ENCODE results near the gene RAB25. TPM values are rescaled to one million over a fixed set of nuclear protein-coding genes. Genes with fewer than 3 reads are reported as not detected.
"Not testable (repeated sequence)": the region's sequence is repeated elsewhere in the genome, so short reads cannot be mapped to it uniquely, and the experiment has no call there.

The RAB25 gene
- polyA plus RNA-seq, 1 experiment: not detected

DNA sequence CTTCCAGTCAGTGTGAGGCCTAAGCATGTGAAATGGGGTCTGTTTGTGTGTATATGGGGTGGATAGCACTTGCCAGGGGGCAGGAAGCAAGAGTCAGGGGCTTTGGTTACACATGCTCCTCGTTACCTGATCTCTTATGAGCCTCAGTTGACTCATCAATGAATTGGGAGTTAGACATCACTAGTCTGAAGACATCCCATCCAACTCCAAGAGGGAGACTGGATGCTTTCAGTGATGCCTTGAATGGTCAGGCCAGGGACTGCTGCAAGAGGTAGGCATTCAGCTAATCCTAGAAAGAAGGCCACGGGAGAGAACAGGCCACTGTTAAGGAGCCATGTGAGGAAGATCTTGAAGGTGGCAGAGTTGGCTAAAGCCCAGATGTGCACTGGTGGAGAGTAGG, 6.3 kb downstream of the RAB25 start:
- CTCF ChIA-PET: interaction anchor here (0.8 to 2.1 kb wide), 11 partner anchors 8 to 252 kb away, joined by 3 to 12 read pairs (median 5); partner anchors contain the start of genes KHDC4 and SSR2

GRCh38 chr1:156069490-156070455, 8.8 kb downstream of the RAB25 start:
- POLR2A ChIA-PET: no interaction called here
- no peaks in the 10 kb centered on the region for H3K9me3 ChIP-seq (ENCODE audit: control insufficient read depth, insufficient read depth, low read length)
- CTCF ChIA-PET: no interaction called here
- no peaks in the 10 kb centered on the region for H3K27me3 ChIP-seq (ENCODE audit: control insufficient read depth, insufficient read depth, low read length)
- no peak for DNase-seq (ENCODE audit: low read depth, low spot score)
- no peak overlapping the region for H3K4me3 ChIP-seq (ENCODE audit: low read depth, low read length)
- H3K27ac ChIP-seq (ENCODE audit: low read depth, low read length): no peak overlapping the region
- no peak for TF ChIP-seq CTCF (IDR thresholded peaks at IDR 0.05; ENCODE audit: low read depth, low read length)

More for the DNA sequence above, 6.3 kb downstream of the RAB25 start:
- no peak overlapping the region for H3K27ac ChIP-seq (ENCODE audit: low read depth, low read length)
- no peak overlapping the region for H3K4me3 ChIP-seq (ENCODE audit: low read depth, low read length)
- TF ChIP-seq CTCF (IDR thresholded peaks at IDR 0.05; ENCODE audit: low read depth, low read length): no peak
- no peaks in the 10 kb centered on the region for H3K9me3 ChIP-seq (ENCODE audit: control insufficient read depth, insufficient read depth, low read length)
- no peaks in the 10 kb centered on the region for H3K27me3 ChIP-seq (ENCODE audit: control insufficient read depth, insufficient read depth, low read length)
- no peak for DNase-seq (ENCODE audit: low read depth, low spot score)
- POLR2A ChIA-PET: no interaction called here

- H3K4me3 ChIP-seq (ENCODE audit: low read depth, low read length): no peak overlapping the region
- H3K27me3 ChIP-seq (ENCODE audit: control insufficient read depth, insufficient read depth, low read length): no peaks in the 10 kb centered on the region
- no peak for DNase-seq (ENCODE audit: low read depth, low spot score)
- ChIA-PET CTCF (no interaction called here), POLR2A (interaction anchor here (0.7 kb wide), 1 partner anchor 433 kb away, joined by 4 read pairs; no protein-coding TSS in a partner anchor)
- no peak overlapping the region for H3K27ac ChIP-seq (ENCODE audit: low read depth, low read length)
- H3K9me3 ChIP-seq (ENCODE audit: control insufficient read depth, insufficient read depth, low read length): no peaks in the 10 kb centered on the region
- TF ChIP-seq CTCF (IDR thresholded peaks at IDR 0.05; ENCODE audit: low read depth, low read length): no peak
Observed at GRCh38 chr1:156070548-156070947, 9.6 kb downstream of the RAB25 start.

DNA sequence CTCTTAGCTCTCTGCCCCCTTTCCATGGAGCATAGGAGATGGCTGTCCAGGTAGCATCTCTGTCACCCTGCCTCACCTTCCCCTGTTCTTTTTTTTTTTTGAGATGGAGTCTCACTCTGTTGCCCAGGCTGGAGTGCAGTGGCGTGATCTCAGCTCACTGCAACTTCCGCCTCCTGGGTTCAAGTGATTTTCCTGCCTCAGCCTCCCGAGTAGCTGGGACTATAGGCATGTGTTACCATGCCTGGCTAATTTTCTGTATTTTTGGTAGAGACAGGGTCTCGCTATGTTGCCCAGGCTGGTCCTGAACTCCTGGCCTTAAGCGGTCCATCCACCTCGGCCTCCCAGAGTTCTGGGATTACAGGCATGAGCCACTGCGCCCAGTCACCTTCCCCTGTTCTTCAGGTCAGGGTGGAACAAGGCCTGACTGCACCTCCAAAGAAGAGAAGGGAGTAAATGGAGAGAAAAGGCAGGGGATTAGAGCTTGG, 10.4 kb downstream of the RAB25 start:
- CTCF ChIA-PET; H3K27ac ChIP-seq (ENCODE audit: low read depth, low read length); DNase-seq (ENCODE audit: low read depth, low spot score); H3K4me3 ChIP-seq (ENCODE audit: low read depth, low read length); H3K27me3 ChIP-seq (ENCODE audit: control insufficient read depth, insufficient read depth, low read length); H3K9me3 ChIP-seq (ENCODE audit: control insufficient read depth, insufficient read depth, low read length): not testable (repeated sequence)
- POLR2A ChIA-PET: interaction anchor here (0.6 to 0.7 kb wide), 2 partner anchors 36 to 432 kb away, joined by 4 to 9 read pairs; no protein-coding TSS in a partner anchor

DNA sequence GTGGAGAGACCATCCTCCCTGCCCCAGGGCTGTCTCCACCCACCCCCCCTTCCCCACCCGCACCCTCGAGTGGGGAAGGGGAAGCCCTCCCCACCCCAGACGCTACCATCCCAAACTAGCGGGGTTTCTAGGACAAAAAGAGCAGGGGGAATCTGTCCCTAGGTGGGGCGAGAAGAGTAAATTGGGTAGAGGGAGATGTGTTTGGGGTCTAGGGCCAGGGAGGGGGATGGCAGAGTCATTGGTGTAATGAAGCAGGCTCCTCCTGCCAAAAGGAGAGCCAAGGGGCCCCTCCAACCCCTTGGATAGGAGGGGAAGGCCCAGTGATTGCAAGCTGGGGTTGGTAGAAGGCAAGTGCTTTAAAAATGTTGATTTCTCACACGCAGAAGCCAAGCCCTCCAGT, 11.3 kb downstream of the RAB25 start:
- no peak for TF ChIP-seq CTCF (IDR thresholded peaks at IDR 0.05; ENCODE audit: low read depth, low read length)
- Histone ChIP-seq H3K27me3 (ENCODE audit: control insufficient read depth, insufficient read depth, low read length) (no peaks in the 10 kb centered on the region), H3K9me3 (ENCODE audit: control insufficient read depth, insufficient read depth, low read length) (no peaks in the 10 kb centered on the region; the same call in 1 of the 2 replicates), H3K4me3 (ENCODE audit: low read depth, low read length) (no peak overlapping the region), H3K27ac (ENCODE audit: low read depth, low read length) (no peak overlapping the region)
- POLR2A ChIA-PET: no interaction called here
- CTCF ChIA-PET: interaction anchor here (0.6 kb wide), 1 partner anchor 153 kb away, joined by 7 read pairs; no protein-coding TSS in a partner anchor
- DNase-seq (ENCODE audit: low read depth, low spot score): no peak

All from AG04450 (cell line).